GM21619 (cell line): Measurements from ENCODE around the gene CYP8B1.
"Not testable (repeated sequence)": the region's sequence is repeated elsewhere in the genome, so short reads cannot be mapped to it uniquely, and the experiment has no call there.

Experiments used
- ATAC-seq: cut with Tn5 transposase; IDR thresholded peaks from one replicate; pipeline ENCODE4 v1.9.1; 2021; ENCODE audit not compliant: unreplicated experiment

Gene CYP8B1

GRCh38 chr3:42887084-42887483 is 11.4 kb upstream of the CYP8B1 start:
- no peak for ATAC-seq

- no peak for ATAC-seq
Observed at GRCh38 chr3:42886294-42886822, 10.7 kb upstream of the CYP8B1 start.

DNA sequence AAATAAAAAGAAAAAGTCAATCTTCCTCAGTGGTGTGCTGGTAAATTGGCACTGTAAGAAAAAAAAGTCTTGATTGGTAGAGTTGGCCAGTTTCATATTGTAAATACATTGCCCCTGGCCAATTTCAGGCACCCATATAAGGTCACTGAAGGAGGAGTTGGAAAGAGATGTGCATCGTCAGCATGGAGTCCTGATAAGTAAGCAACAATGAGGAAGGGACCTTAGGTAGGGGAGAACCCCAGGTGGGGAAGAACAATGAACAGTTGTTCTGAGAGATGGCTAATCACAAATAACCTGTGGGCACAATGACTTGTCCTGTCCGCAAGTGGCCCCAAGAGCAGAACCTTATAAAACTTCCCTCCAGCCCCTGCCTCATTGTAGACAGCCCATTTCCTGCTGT is 8.6 kb upstream of the CYP8B1 start:
- no peak for ATAC-seq

- ATAC-seq = not testable (repeated sequence)
Observed at GRCh38 chr3:42883251-42883930, 7.7 kb upstream of the CYP8B1 start.

GRCh38 chr3:42880601-42881451 is 5.1 kb upstream of the CYP8B1 start:
- ATAC-seq = peak; percentile 97

DNA sequence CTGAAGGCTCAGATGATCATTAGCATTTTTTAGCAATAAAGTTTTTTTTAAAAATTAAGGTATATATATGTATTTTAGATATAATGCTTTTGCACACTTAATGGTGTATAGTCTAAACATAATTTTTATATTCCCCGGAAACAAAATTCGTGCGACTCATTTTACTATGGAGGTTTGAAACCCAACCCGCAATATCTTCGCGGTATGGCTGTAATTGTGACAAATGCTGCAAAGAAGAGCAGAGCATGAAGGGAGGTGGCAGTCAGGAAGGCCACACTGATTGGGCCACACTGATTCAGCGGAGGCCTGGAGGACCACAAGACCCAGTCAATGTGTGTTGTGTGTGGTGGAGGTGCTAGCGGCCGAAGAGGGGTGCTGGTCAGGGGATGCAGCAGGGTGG is 4.5 kb upstream of the CYP8B1 start:
- ATAC-seq = no peak

- ATAC-seq = no peak
Observed at GRCh38 chr3:42877881-42878280, 2.2 kb upstream of the CYP8B1 start.

DNA sequence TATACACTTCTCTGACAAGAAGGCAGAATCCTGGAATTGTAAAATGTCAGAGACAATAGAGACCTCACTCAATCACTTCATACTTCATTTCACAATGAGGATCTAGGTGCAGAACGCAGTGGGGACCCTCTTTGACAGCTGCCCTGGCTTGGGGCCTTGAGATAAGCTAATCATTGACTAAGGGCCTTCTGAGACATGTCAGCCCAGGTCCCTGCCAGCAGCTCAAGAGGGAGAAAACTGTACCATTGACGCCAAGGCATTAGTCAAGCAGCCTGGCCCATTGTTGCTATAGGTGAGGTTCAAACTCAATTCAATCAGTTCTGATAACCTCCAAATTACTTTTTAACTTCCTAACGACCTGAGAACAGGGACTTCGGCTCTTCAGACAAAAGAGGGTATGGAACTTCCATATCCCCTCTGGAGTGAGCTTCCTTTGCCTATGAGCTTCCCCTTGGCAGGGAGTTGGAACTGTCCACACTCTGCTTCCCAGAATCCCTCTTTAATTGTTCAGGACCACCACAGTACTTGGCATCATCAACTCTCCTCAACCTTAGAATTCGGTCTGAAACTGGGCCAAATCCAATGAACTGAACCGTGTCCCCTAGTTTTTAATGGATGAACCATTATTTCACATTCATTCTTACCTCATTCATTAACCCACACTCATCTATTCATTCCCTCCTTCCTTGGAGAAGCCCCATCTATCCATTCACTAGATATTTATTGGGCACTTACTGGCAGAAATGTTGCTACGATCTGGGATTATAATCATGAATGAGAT is 1.5 kb upstream of the CYP8B1 start:
- no peak for ATAC-seq

GRCh38 chr3:42876401-42876800 is 722 bp upstream of the CYP8B1 start:
- no peak for ATAC-seq

GRCh38 chr3:42874749-42875148 is 930 bp downstream of the CYP8B1 start:
- no peak for ATAC-seq

DNA sequence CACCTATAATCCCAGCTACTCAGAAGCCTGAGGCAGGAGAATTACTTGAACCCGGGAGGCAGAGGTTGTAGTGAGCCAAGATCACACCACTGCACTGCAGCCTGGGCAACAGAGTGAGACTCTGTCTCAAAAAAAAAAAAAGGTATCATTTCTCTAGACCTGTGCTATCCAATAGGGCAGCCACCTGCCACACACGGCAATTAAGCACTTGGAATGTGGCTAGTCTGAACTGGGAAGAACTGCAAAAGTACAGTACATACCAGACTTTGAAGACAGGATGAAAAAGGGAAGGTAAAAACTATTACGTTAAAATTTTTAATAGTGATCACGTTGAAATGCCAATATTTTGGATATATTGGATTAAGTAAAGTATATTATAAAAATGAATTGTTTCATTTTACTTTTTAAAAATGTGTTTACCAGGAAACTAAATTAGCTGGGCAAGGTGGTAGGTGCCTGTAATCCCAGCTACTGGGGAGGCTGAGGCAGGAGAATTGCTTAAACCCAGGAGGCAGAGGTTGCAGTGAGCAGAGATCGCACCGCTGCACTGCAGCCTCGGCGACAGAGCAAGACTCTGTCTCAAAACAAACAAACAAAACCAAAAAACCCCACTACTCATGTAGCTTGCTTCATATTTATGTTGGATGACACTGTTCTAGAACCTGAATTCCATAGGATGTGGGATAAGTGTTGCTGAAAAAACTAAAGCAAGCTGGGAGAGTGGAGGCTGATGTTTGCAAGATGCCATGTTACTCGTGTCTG is 2.3 kb downstream of the CYP8B1 start:
- ATAC-seq = no peak

GRCh38 chr3:42872718-42873117 is 3.0 kb downstream of the CYP8B1 start:
- no peak for ATAC-seq

GRCh38 chr3:42871592-42872196 is 4.0 kb downstream of the CYP8B1 start:
- no peak for ATAC-seq

GRCh38 chr3:42868841-42869240 is 6.8 kb downstream of the CYP8B1 start:
- ATAC-seq = no peak

- no peak for ATAC-seq
Observed at GRCh38 chr3:42867138-42867537, 8.5 kb downstream of the CYP8B1 start.

- no peak for ATAC-seq
Observed at GRCh38 chr3:42865256-42865655, 10.4 kb downstream of the CYP8B1 start.

DNA sequence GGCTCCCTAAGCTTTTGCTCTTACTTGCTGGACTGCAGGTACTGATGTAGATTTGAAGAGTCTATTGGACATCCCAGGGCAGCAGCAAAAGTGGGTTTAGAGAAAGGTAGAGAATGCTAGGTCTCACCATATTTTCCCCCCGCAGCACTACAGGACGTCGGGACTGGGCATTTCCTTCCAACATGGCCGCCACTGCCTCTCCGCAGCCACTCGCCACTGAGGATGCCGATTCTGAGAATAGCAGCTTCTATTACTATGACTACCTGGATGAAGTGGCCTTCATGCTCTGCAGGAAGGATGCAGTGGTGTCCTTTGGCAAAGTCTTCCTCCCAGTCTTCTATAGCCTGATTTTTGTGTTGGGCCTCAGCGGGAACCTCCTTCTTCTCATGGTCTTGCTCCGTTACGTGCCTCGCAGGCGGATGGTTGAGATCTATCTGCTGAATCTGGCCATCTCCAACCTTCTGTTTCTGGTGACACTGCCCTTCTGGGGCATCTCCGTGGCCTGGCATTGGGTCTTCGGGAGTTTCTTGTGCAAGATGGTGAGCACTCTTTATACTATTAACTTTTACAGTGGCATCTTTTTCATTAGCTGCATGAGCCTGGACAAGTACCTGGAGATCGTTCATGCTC is 11.2 kb downstream of the CYP8B1 start:
- ATAC-seq = no peak

DNA sequence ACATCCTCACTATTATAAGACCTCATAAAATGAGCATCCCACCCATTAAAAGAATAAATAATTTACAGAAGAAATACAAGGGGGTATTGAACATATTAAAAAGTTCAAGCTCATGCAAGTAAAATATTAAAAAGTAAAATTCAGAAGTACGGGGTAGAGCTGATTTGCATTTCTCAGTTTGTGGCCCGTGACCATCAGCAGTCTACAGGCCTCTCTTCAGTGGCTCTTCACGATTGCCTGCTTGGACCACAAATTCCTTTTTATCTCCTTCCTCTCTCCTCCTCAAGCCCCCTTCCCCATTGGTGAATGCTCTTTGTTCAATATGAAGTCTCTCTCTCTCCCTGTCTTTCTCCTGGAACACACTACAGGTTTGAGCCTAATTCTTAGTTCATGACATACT is 19.1 kb downstream of the CYP8B1 start:
- no peak for ATAC-seq

- no peak for ATAC-seq
Observed at GRCh38 chr3:42855547-42856380, 19.9 kb downstream of the CYP8B1 start.
